Activated naive CD4-positive, alpha-beta T cell treated with anti-CD3 and anti-CD28 coated beads, Interleukin-2, amount 50 U/mL, for 16 hours (primary cell): ENCODE results near the gene PIP4K2B.

ENCODE experiments used
- DNase-seq: peaks from one replicate; pipeline ENCODE4 v3.0.0-alpha.2; 2020

The PIP4K2B gene

GRCh38 chr17:38777641-38778250 is 21.6 kb downstream of the PIP4K2B start:
- no peak for DNase-seq

DNA sequence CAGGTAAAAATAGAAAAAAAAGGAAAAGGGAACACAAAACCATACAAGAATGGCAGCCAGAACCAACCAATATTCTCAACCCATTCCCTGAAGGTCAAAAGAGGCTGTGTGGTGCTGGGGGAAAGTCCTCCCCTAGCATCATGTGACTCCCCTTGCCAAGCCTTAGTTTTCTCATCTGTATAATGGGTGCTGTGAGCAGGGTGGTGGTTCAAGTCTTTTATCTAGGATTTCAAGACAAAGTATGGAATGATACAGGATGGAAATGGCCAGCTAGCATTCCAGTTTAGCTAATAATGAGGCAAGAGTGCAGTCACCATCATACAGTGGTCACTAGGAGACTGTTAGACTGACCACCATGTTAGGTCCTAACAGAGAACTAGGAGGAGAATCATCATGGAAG is 26.1 kb downstream of the PIP4K2B start:
- DNase-seq, result no peak

- no peak for DNase-seq
Observed at GRCh38 chr17:38768417-38768816, 30.9 kb downstream of the PIP4K2B start.

DNA sequence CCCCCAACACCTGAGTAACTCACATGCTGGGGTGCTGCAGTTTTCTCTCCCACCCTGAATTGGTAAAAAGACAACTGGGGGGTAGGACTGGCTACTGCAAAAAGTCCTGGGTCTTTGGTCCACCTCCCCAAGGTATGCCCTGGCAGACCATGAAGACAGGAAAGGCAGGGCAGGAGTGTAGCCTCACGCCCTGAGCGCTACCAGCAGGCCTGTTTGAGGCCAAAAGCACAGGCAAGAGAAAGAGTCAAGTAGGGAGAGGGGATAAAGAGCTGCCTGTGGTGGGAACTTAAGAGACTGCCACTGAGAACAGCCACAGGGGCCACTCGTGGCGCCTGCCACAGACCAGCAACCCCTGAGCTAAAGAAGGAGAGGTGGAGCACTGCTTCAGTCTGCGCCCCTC is 33.0 kb downstream of the PIP4K2B start:
- DNase-seq, result no peak

- DNase-seq, result no peak
Observed at GRCh38 chr17:38762231-38762630, 37.1 kb downstream of the PIP4K2B start.

DNA sequence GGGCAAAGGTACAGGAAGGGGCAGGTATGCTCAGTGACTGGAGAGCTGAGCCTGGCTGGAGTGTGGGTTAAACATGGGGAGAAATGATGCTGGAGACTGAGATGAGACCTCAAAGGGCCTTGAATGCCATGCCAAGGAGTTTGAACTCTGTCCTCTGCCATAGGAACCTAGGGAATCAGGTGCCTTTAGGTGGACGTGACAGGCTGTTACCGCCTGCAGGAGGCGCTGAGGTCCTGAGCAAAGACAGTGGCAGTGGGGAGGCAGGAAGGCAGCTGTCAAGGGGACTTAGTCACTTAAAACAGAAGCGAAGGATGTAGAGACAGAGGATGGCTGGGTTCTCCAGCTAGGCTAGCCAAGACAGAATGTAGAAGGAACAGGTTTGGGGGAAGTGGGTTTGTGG is 37.7 kb downstream of the PIP4K2B start:
- DNase-seq, result peak; percentile 46

DNA sequence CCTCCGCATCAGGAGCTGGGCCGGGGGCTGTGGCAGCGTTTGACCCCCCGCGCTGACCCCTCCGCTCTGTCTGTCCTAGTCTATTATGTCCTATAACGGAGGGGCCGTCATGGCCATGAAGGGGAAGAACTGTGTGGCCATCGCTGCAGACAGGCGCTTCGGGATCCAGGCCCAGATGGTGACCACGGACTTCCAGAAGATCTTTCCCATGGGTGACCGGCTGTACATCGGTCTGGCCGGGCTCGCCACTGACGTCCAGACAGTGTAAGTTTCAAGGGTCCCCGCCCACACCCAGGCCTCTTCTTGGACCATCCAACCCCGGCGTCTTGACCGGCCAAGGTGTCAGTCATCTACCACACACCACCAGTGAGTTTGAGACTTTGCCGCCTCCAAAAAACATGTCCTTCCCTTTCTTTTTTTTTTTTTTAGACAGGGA is 46.3 kb downstream of the PIP4K2B start:
- DNase-seq, result no peak

GRCh38 chr17:38752308-38753070 is 46.9 kb downstream of the PIP4K2B start, which contains the start of gene PSMB3:
PSMB3 (plus strand) TSS chr17:38752741; CDS start chr17:38752827, 86 bp downstream.
- peak; percentile 98 for DNase-seq

DNA sequence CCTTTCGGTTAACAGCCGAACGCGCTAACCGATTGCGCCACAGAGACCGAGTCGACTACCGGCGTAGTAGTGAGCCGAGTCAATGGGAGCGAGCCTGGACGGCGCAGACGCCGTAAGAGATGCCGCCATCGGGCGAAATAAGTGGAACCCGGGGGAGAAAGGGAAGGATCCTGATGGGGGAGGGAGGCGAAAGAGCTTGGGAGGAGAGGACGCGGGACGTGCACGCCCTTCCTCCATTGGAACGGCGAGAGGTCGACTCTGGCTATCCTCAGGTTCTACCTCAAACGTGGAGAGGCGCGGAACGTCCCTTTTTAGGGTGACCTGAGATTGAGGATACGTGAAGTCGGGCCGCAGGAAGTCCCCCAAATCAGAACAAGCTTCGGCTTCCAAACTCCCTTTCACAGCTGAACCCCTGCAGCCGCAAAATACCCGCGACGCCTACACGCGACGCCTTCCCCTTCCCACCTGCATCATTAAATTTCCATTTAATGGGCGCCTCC is 47.5 kb downstream of the PIP4K2B start:
- DNase-seq, result peak; percentile 82

DNA sequence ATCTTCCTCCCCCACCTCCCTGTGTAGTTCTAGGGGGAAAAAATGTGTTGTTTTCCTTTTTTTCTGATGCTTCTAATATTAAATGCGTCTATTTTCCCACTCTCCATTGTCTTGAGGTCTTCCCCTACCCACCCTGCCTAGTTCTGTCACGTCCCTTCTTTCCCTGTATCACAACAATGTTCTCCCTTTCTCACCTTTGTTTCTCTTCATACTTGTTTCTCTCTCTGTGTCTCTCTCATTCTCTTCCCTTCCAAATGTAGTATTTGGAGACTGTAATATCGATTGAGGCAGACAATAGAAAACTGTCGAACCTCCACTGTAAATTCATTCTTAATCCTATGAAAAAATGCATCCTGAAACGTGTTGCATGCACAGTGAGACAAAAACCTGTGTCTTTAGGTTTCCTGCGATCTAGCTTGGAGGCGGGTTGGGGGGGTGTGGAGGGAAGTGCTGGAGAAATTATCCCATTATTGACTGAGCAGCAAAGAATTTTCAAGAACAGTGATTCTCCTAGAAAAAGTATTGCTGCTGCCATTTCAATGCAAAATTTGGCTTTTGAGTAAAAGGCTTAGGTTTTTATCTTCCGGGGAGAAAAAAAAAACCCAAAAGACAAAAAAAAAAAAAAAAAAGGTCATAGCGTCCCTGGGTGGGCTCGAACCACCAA is 48.1 kb downstream of the PIP4K2B start:
- no peak for DNase-seq

DNA sequence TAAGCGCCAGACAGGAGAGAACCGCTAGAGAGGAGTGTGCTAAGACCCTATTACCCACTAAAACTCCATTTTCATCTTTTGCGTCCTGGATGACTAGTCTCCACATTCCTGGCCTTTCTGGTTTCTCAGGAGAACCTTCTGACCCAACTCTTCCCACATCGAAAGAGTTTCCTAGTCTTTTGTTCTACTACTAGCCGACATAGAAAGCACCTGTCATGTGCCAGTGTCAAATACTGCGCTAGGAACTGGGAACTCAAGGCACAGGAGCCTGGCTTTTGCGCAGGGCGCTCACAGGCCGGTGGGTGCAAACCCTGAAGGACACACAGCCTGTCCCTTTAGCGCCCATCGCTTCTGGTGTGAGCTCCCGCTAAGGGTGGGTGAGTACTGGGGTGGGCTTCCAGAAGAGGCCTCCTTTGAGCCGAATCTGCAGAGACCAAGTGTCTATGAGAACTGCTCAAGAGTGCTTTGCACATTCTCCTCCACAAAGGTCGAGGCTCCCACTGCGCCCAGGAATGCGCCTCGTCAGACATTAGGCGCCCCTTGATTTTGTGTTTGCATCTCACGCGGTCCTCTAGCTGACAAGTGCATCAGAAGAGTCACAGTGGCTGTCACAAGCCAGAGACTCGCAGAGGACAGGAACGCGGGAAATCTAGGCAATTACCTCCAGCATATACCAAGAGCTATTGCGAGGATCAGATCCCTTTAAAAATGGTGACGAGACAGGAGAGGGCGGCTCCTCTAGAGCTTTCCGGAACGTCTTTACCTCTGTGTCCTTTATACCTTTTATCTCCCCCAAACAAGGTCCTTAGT is 48.8 kb downstream of the PIP4K2B start:
- no peak for DNase-seq

GRCh38 chr17:38750044-38750311 is 49.4 kb downstream of the PIP4K2B start:
- no peak for DNase-seq

DNA sequence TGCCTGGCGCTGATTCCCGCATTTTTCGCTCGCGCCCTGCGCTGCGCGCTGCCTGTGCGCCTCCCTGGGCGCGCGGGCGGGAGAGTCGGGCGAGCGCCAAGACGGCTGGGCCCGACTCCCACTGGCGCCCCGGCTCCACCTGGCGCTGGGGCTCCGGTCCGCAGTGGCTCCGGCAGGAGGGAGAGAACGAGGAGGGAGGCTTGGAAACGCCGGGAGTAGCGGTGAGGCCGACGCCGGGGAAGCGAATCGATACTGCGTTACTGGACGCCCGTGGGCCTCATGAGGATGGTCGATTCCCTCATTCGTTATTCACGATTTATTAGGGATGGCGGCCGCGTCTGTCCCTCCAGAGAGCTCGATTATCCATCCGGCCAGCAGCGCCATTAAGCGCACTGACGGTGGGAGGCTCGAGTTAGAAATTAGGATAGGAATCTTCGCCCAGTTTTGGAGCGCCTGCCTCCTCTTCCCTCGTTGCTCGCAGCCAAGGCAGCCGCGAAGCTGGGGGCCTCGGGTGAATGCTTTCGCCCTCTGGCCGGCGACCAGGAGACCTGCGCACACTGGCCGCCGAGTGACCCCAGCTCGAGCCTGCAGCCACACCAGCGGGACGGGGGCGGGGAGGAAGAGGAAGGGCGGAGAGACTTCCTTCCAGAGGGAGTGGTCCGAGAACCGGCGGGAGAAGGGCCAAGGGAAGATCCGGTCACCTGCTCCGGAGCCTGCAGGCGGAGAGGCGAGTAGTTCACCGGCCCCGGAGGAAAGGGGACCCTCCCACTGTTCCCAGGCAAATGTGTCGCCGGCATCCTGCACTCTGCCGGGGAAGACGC is 49.9 kb downstream of the PIP4K2B start:
- no peak for DNase-seq

GRCh38 chr17:38748892-38749222 is 50.5 kb downstream of the PIP4K2B start:
- no peak for DNase-seq

- no peak for DNase-seq
Observed at GRCh38 chr17:38748149-38748891, 51.0 kb downstream of the PIP4K2B start, which contains the start of gene PCGF2. PCGF2 (minus strand) TSS chr17:38748336; CDS start chr17:38740402, 7,934 bp downstream.

GRCh38 chr17:38747463-38748148 is 51.8 kb downstream of the PIP4K2B start:
- no peak for DNase-seq

DNA sequence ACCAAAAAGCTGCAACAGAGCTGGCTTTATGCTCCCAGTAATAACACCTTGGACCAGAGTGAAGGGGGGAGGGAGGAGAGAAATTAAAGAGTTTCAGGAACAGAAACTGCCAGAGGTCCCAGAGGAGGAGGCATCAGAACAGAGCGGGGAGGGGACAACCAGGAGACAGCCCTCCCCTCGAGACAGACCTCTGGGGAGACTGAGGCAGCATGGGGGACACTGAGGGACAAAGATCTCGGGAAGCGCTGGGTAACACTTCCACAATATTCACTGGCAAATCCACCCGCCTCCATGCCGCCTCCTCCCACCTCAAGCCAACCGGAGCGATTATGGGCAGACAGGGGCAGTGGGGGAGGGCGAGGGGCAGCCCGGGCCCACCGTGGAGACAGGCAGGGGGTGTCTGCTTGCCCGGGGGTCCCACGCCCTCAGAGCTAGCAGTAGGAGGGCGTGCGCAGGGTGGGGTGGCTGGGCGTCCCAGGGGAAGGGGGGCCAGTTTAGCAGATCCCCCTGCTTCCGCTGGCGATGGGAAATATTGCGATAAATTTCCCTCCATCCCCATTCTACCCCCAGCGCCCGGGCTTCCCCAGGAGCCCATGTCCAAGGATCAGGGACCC is 52.4 kb downstream of the PIP4K2B start:
- DNase-seq, result no peak

DNA sequence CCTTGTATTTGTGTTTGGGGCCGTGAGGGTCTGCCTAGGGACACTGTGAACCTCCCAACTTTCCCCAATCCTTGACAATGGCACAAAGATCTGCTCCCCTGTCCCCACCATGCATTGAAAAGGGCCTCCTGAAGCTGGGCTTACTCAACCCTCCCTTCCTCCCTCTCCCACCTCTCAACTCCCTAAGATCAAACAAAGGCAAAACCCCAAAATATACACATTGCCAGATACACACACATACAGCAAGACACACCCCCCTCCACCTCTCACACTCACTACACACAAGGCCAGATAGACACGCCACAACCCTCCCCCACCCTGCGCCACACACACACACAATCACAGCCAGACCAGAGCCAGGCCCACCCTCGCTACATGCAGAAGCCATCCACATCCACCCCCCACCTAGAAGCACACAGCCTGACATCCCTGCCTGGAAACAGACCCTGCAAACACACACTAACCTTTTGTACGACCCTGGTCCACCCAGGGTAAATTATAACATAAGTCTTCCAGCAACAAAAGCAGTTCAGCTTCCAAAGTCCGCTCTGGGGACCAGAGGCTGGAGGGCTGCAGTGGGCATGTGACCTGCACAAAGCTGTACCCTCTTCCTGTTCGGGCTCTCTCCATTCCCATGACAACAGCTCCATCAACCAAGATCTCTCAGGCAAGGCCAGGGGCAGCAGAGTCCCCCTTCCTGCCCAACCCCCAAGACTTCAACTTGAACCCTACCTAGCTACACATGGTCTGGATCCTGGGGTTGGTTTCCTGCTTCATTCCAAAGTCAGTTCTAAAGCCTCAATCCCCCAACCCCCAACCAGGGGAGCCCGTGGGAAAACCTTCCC is 53.1 kb downstream of the PIP4K2B start:
- no peak for DNase-seq

DNA sequence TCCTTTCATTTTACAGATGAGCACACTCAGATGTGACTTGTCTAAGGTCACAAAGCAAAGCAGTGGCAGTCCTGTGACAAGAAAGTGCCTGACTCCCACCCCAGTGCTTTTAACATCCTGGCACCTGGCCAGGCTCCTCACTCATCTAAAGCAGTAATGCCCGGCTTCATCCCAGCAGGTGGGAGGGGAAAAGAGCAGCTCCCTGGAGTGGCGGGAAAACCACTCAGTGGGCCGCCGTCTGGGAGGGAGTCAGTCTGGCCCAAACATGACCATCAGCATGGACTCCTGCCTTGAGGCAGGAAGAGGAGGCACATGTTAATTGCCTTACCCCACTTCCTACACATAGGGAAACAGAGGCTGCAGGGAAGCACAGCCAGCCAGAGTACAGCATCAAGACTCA is 53.8 kb downstream of the PIP4K2B start:
- no peak for DNase-seq
